GM13977 (cell line): Measurements from ENCODE around the gene PRKCA.

ENCODE experiments used
- DNase-seq: peaks from one replicate; pipeline ENCODE4 v3.0.0; 2012; ENCODE audit warnings: low spot score
- CTCF ChIP-seq: IDR thresholded peaks from 2 replicates; pipeline ENCODE4 v1.5.1; 2012; ENCODE audit warnings: mild to moderate bottlenecking, control low read depth; ENCODE audit not compliant: insufficient read depth; ENCODE audit errors: extremely low read depth, missing control alignments
- in situ Hi-C: fragments of 300-500 bp; cut with MboI; formaldehyde crosslinking; loops from one replicate; pipeline ENCODE4 v1.12.0; 2022; ENCODE audit warnings: low sequenced_read_pairs, low pct_unique_long_range_greater_than_20kb, mixed read lengths, inconsistent platforms; ENCODE audit not compliant: unreplicated experiment

Gene PRKCA

GRCh38 chr17:66264696-66265095 lies 37.7 kb upstream of the PRKCA start:
- in situ Hi-C loops, result loop anchor here (25.0 kb wide), 1 partner anchor 298 kb away; no protein-coding TSS in a partner anchor

GRCh38 chr17:66268247-66268927 lies 34.0 kb upstream of the PRKCA start:
- DNase-seq, result no peak
- in situ Hi-C loops, result loop anchor here (25.0 kb wide), 1 partner anchor 294 kb away; no protein-coding TSS in a partner anchor

More at GRCh38 chr17:66264696-66265095, 37.7 kb upstream of the PRKCA start:
- TF ChIP-seq CTCF, result no peak
- no peak for DNase-seq

GRCh38 chr17:66270106-66270505 lies 32.3 kb upstream of the PRKCA start:
- no peak for TF ChIP-seq CTCF
- in situ Hi-C loops, result loop anchor here (25.0 kb wide), 1 partner anchor 292 kb away; no protein-coding TSS in a partner anchor

More at GRCh38 chr17:66268247-66268927, 34.0 kb upstream of the PRKCA start:
- no peak for TF ChIP-seq CTCF

GRCh38 chr17:66271512-66271911 lies 30.9 kb upstream of the PRKCA start:
- in situ Hi-C loops, result loop anchor here (25.0 kb wide), 1 partner anchor 291 kb away; no protein-coding TSS in a partner anchor
- no peak for DNase-seq
- no peak for TF ChIP-seq CTCF

More at GRCh38 chr17:66270106-66270505, 32.3 kb upstream of the PRKCA start:
- no peak for DNase-seq

GRCh38 chr17:66272811-66273585 lies 29.4 kb upstream of the PRKCA start:
- in situ Hi-C loops, result loop anchor here (25.0 kb wide), 1 partner anchor 289 kb away; no protein-coding TSS in a partner anchor
- DNase-seq, result no peak

More at GRCh38 chr17:66272811-66273585, 29.4 kb upstream of the PRKCA start:
- no peak for TF ChIP-seq CTCF
